K562 (cell line): ENCODE data around the gene TTC31. TPM values are rescaled to one million over a fixed set of nuclear protein-coding genes. Genes with fewer than 3 reads are reported as not detected.

Experiments used
- ADNP ChIP-seq: fragments of 200-800 bp; sonication (Bioruptor generic); IDR thresholded peaks from 2 replicates; pipeline ENCODE4 v1.6.1; 2016; ENCODE audit warnings: missing genetic modification characterization, missing compliant biosample characterization
- ARID3A ChIP-seq: IDR thresholded peaks from 2 replicates; pipeline ENCODE4 v1.6.1; 2012; ENCODE audit warnings: low read depth, low read length, improper control_type of control experiment, borderline replicate concordance
- BRD9 ChIP-seq: fragments of 450-650 bp; IDR thresholded peaks from 2 replicates; pipeline ENCODE4 v1.6.1; 2018; ENCODE audit warnings: low read depth; ENCODE audit not compliant: partially characterized antibody
- ELF1 ChIP-seq: fragments of 200-800 bp; sonication (Bioruptor generic); IDR thresholded peaks from 2 replicates; pipeline ENCODE4 v1.6.1; 2016; ENCODE audit warnings: missing genetic modification characterization, missing compliant biosample characterization
- ESRRB ChIP-seq: fragments of 250-450 bp; sonication (Bioruptor Pico); IDR thresholded peaks from 2 replicates; pipeline ENCODE4 v1.5.0; 2020; ENCODE audit warnings: mild to moderate bottlenecking, moderate library complexity, borderline replicate concordance
- FOSL1 ChIP-seq: fragments of 200-800 bp; sonication (Bioruptor generic); conservative IDR thresholded peaks from 2 replicates; pipeline ENCODE4 v1.6.1; 2016; ENCODE audit warnings: missing genetic modification characterization, missing compliant biosample characterization
- FOXK1 ChIP-seq: sonication (generic); formaldehyde crosslinking; IDR thresholded peaks from 2 replicates; pipeline ENCODE4 v1.8.0; 2022; ENCODE audit warnings: missing genetic modification reagents, mild to moderate bottlenecking, borderline replicate concordance
- KLF13 ChIP-seq: fragments of 450-650 bp; IDR thresholded peaks from 2 replicates; pipeline ENCODE4 v1.6.1; 2016; ENCODE audit warnings: missing genetic modification characterization, low read depth, mild to moderate bottlenecking, missing compliant biosample characterization, moderate library complexity, borderline replicate concordance
- NRF1 ChIP-seq, 2 experiments: fragments of 450-650 bp; IDR thresholded peaks in 1 of 2; conservative IDR thresholded peaks in 1 of 2; 2 replicates each; pipeline ENCODE4 v1.6.1; 2014; ENCODE audit warnings: mild to moderate bottlenecking in 2 of 2
- POLR2AphosphoS5 ChIP-seq: IDR thresholded peaks from 2 replicates; pipeline ENCODE4 v1.6.1; 2011; ENCODE audit warnings: mild to moderate bottlenecking, low read depth, low read length, moderate library complexity; ENCODE audit not compliant: control insufficient read depth, insufficient read depth
- SREBF2 ChIP-seq: sonication (generic); formaldehyde crosslinking; IDR thresholded peaks from 2 replicates; pipeline ENCODE4 v1.4.0; 2020; ENCODE audit warnings: mild to moderate bottlenecking, missing genetic modification reagents
- STAG1 ChIP-seq: sonication (generic); formaldehyde crosslinking; IDR thresholded peaks from 2 replicates; pipeline ENCODE4 v1.5.0; 2020; ENCODE audit warnings: missing genetic modification reagents, borderline replicate concordance
- TAF9B ChIP-seq: fragments of 450-650 bp; IDR thresholded peaks from 2 replicates; pipeline ENCODE4 v1.6.1; 2018; ENCODE audit warnings: mild to moderate bottlenecking; ENCODE audit not compliant: partially characterized antibody
- TCFL5 ChIP-seq: fragments of 250-450 bp; sonication (Bioruptor Pico); conservative IDR thresholded peaks from 2 replicates; pipeline ENCODE4 v1.6.1; 2021; ENCODE audit warnings: mild to moderate bottlenecking, moderate library complexity, matching md5 sums
- TRIM24 ChIP-seq, 2 experiments: fragments of 450-650 bp; IDR thresholded peaks; 2 replicates each; pipeline ENCODE4 v1.6.1; 2016
- TRIM28 ChIP-seq: fragments of 450-650 bp; IDR thresholded peaks from 2 replicates; pipeline ENCODE4 v1.6.1; 2017
- ZBTB5 ChIP-seq: fragments of 450-650 bp; IDR thresholded peaks from 2 replicates; pipeline ENCODE4 v1.6.1; 2017; ENCODE audit warnings: antibody characterized with exemption
- ZBTB9 ChIP-seq: fragments of 450-650 bp; formaldehyde crosslinking; IDR thresholded peaks from 2 replicates; pipeline ENCODE4 v1.4.0; 2020; ENCODE audit warnings: mild to moderate bottlenecking, moderate library complexity
- ZNF239 ChIP-seq: fragments of 250-450 bp; sonication (Bioruptor Pico); IDR thresholded peaks from 2 replicates; pipeline ENCODE4 v1.4.0; 2020; ENCODE audit warnings: mild to moderate bottlenecking
- ZNF76 ChIP-seq: fragments of 250-450 bp; sonication (Bioruptor Pico); IDR thresholded peaks from 2 replicates; pipeline ENCODE4 v1.4.0; 2020; ENCODE audit warnings: mild to moderate bottlenecking, moderate library complexity, borderline replicate concordance
- polyA plus RNA-seq, 8 experiments: library from polyadenylated mRNA; depleted of rRNA in 4 of 8; stranded (reverse) in 5 of 8; unstranded in 3 of 8; fragments of >200 nt; fragmentation: Nextera tagmentation in 2 of 8; fragmentation: Illumina TruSeq in 1 of 8; extraction: Ambion mirVana in 2 of 8; extraction: Trizol in 1 of 8; gene quantifications; 2 replicates each; pipeline versions ENCODE4 v1.2.1 to v1.2.3, GENCODE V29; 2011 to 2014; ENCODE audit warnings: inconsistent platforms in 1 of 8, missing spikeins in 1 of 8
- total RNA-seq, 7 experiments: library from RNA; depleted of rRNA in 6 of 7; stranded (reverse); fragments of >200 nt in 6 of 7; fragmentation: Illumina TruSeq in 2 of 7; extraction: Trizol in 2 of 7; gene quantifications; 2 replicates each; pipeline versions ENCODE4 v1.2.1 to v1.2.3, GENCODE V29; 2011 to 2021; ENCODE audit warnings: low replicate concordance in 1 of 7

TTC31 gene
- total and polyA plus RNA-seq, 9 of the 15 experiments (the other 6 are each of a cell fraction or from before 2014, with no cell fraction given): 4.7 to 30.5 (median 15.9) TPM

GRCh38 chr2:74482801-74483674 lies at the start of gene TTC31, which contains the start of gene CCDC142 (continued):
- no peak for TF ChIP-seq ESRRB
- no peak; the same call in 1 of the 2 replicates for TF ChIP-seq FOSL1 (tag)
- no peak; the same call in 1 of the 2 replicates for TF ChIP-seq ZNF239 (CRISPR knock-in tag)
- peak; percentile 82 for TF ChIP-seq TAF9B
- TF ChIP-seq STAG1 (CRISPR knock-in tag): no peak
- TF ChIP-seq KLF13 (tag): no peak
- peak; percentile 81 for TF ChIP-seq POLR2AphosphoS5
- TF ChIP-seq ELF1 (tag): peak; percentile 75
- 0 out of 2 replicates have a peak, but pooled peaks have one; percentile 34 for TF ChIP-seq FOXK1
- no peak for TF ChIP-seq ZNF76 (CRISPR knock-in tag)
- TF ChIP-seq ARID3A: 0 out of 2 replicates have a peak, but pooled peaks have one; percentile 48
- TF ChIP-seq TRIM28: 0 out of 2 replicates have a peak, but pooled peaks have one; percentile 40
- TF ChIP-seq BRD9: peak; percentile 88
- TF ChIP-seq NRF1 (conservative IDR thresholded peaks at IDR 0.05 in 1 of 2, IDR thresholded peaks at IDR 0.05 in 1 of 2): 0 out of 4 replicates have a peak, but pooled peaks of 1 of the 2 experiments have one; percentile 6
- peak in 1 of 2 experiments; percentile 11; a peak in 1 of 4 replicates for TF ChIP-seq TRIM24 (IDR thresholded peaks at IDR 0.05)
- no peak for TF ChIP-seq ZBTB9 (CRISPR knock-in tag)
- TF ChIP-seq SREBF2 (CRISPR knock-in tag): peak; percentile 90; the same call in 1 of the 2 replicates
- no peak for TF ChIP-seq ZBTB5
- no peak for TF ChIP-seq TCFL5
- TF ChIP-seq ADNP (tag): no peak
